ENCODE results near the gene NKTR.

DNA sequence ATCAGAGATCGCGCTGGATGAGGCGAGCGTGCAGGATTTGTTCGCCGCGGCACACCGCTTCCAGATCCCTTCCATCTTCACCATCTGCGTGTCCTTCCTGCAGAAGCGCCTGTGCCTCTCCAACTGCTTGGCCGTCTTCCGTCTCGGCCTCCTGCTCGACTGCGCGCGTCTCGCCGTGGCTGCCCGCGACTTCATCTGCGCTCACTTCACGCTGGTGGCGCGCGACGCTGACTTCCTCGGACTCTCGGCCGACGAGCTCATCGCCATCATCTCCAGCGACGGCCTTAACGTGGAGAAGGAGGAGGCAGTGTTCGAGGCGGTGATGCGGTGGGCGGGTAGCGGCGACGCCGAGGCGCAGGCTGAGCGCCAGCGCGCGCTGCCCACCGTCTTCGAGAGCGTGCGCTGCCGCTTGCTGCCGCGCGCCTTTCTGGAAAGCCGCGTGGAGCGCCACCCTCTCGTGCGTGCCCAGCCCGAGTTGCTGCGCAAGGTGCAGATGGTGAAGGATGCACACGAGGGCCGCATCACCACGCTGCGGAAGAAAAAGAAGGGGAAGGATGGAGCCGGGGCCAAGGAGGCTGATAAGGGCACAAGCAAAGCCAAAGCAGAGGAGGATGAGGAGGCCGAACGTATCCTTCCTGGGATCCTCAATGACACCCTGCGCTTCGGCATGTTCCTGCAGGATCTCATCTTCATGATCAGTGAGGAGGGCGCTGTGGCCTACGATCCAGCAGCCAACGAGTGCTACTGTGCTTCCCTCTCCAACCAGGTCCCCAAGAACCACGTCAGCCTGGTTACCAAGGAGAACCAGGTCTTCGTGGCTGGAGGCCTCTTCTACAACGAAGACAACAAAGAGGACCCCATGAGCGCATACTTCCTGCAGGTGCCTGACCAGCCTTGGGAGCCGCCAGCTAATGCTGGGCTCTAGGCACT is 85.7 kb downstream of the NKTR start:
- TF ChIP-seq EZH2 (IDR thresholded peaks at IDR 0.05) (no peak), POLR2AphosphoS5 (IDR thresholded peaks at IDR 0.05; ENCODE audit: borderline replicate concordance, low read depth, low read length) (no peak), FOXP2 (optimal IDR thresholded peaks at IDR 0.05; ENCODE audit: control extremely low read depth, extremely low read length, insufficient read depth) (no peak)
